NCI-H510A (cell line): ENCODE results near the gene HAT1.
A peak's percentile ranks its signal among the peaks of the same experiment; 100 is the strongest.
"Not testable (repeated sequence)": the region's sequence is repeated elsewhere in the genome, so short reads cannot be mapped to it uniquely, and the experiment has no call there.

Experiments
- DNase-seq: peaks from one replicate; lab custom pipeline; 2025; lab: John Stamatoyannopoulos, UW

The HAT1 gene

GRCh38 chr2:171922230-171923022 lies at the start of gene HAT1:
Gene HAT1 (plus strand): TSS chr2:171922461. CDS start chr2:171922501, 40 bp downstream.
- DNase-seq = peak; percentile 99

- no peak for DNase-seq
Measured at GRCh38 chr2:171874517-171874916, 47.7 kb upstream of the HAT1 start.

DNA sequence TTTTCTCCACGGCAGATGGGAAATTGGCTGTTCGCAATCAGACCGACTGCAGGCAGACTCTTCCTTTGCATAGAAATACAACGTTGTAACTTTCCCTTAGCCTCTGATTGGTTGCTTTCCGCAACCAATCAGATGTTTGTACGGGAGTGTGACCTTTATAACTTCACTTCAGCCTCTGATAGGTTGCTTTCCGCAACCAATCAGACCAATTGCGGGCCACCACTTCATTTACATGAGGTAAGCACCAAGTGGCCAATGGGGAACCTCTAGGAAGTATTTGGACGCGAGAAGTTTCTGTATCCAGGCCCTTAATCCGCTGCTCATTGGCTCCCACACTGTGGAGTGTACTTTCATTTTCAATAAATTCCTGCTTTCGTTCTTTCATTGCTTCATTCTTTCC lies 47.3 kb upstream of the HAT1 start:
- DNase-seq = no peak

DNA sequence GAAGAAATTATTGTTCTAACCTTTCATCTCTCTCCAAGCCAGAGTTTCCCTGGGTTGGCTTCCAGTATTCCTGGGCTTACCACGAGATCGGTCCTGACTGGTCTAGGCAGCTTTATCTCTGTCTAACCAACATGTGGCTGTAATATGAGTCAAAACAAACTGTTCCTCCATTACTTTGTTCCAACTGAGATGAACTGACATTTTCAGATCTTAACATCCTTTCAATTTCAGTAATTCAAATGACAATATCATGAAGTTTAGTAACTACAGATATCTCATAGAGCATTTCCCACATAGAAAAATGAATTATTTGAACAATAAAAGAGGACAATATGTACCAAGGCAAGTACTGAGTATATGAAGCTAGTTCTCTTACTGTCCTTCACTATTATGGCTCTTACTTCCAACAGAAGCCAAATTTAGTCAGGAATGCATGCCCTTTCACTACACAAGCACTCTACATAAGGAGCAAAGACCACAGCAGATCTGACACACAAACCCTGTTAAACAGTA lies 43.7 kb upstream of the HAT1 start:
- peak; percentile 19 for DNase-seq

DNA sequence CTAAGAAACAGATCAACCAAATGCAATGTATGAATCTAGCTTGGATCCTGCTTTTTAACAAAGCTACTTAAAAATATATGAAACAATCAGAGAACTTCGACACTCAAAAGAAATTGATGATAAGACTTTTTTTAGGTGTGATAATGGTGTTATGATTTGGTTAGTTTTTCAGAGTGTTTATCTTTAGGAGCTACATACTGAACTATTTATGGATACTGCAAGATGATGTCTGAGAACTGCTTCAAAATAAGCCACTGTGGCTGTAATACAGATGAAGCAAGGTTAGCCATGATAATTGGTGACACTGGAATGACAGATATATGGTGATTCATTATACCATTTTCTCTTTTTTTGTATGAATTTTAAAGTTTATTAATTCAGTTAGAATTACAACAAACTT lies 42.4 kb upstream of the HAT1 start:
- no peak for DNase-seq

GRCh38 chr2:171880774-171881173 lies 41.5 kb upstream of the HAT1 start:
- no peak for DNase-seq

DNA sequence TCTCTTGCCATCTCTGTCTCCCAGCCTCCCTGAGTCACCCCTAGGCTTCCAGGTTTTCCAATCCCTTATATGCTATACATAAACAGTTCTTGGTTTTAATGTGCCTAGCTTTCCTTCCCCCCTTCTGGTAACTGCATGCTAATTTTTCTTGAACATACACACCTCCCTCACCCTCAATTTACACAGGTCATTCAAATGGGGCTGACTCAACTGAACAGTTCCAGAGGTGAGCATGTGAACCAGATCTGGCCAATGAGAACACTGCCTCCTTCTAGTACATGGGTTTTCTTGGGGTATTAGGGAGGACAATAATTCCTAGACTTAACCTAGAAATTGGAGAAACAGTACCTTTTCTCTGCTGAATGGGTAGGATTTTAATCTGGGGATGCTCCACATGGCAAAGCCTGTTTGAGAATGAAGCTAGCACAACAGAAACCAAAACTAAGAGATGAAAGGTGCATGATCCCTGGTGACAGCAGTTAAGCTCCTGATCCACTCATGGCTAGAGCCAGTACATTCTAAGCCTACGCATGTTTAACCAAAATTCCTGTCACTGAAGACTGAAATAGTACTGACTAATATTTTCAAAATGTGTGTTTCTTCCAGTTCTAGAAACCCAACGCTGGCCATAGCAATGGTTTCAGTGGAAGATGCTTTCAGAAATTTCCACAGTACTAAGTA lies 40.0 kb upstream of the HAT1 start:
- no peak for DNase-seq

DNA sequence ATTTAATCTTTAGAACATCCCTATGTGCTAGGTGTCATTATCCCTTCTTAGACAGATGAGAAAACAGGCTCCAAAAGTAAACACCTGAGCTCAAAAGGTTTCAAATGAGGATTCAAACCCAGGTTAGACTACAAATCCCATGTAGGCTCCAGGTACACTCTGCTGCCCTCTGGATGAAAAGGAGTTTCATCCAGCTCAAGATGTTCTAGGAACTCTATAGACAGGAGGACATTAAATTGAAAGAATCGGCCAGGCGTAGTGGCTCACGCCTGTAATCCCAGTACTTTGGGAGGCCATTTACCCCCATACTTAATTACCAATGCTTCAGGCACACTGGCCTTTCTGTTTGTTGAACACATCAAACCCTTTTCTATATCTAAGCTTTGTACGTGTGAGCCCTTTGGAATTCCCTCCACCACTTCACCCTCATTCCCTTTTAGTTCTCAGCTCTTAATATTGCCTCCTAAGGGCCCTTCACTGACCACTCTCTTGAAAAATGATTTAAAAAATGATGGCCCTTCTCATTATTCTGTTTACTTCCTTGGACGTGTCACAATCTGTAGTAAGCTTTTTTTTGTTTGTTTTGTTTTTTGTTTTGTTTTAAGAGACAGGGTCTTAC lies 38.9 kb upstream of the HAT1 start:
- no peak for DNase-seq

DNA sequence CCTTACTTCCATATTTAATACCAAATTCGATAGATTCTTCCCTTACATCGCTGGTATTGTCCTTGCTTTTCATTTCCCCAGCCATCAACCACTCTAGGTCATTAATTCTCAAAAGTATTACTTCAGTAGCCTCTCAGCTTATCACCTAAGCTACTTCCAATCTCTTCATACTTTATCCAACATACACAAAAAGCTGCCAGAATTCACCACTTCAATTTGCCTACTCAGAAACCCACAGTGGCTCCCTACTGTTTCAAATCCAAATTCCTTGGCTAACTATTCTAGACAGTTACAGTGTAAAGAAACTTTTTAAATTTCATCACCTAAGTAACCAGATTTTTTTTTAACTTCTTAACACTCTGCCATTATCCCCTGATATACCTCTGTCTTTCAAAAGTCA lies 32.9 kb upstream of the HAT1 start:
- DNase-seq = no peak

GRCh38 chr2:171889808-171890207 lies 32.5 kb upstream of the HAT1 start:
- no peak for DNase-seq

- no peak for DNase-seq
Measured at GRCh38 chr2:171893196-171893823, 29.0 kb upstream of the HAT1 start.

DNA sequence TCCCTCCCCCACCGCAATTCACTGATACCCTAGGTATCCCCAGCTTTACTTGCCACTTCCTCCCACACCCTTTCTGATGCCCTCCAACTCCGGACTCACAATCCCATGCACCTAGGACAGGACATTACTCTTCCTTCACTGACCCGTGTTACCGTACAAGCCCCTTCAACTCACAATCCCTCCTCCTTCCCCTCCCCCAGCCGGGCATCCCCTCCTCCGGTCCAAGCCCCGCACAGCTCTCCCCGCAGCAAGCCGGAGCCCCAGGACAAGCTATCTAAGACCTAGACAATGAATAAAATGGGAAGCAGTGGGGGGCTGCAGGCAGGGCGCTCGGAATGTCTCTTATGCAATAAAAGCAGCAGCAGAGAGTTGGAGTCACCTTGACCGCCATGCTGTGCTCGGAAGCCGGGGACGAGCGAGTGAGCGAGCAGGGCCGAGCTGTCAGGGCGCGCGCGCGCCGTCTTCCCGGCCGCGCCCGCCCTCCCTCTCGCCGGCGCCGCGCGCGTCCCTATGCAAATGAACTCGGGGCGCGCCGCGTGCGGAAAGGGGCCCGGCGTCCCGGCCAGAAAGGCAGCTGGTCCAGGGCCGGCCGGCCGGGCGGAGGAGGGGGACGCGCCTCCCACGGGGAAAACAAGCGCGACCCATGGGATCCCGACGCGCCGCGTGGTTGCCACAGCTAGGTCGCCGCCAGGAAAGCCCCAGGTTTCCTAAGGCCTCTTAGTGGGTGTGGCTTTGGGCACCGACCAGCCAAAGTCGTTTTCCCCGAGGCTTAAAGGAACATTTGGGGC lies 28.2 kb upstream of the HAT1 start, which contains the start of gene SLC25A12:
SLC25A12 (minus strand) TSS at position 421 of the 788 bp plus-strand sequence; CDS start at position 391, 30 bp downstream.
- DNase-seq = peak; percentile 96

DNA sequence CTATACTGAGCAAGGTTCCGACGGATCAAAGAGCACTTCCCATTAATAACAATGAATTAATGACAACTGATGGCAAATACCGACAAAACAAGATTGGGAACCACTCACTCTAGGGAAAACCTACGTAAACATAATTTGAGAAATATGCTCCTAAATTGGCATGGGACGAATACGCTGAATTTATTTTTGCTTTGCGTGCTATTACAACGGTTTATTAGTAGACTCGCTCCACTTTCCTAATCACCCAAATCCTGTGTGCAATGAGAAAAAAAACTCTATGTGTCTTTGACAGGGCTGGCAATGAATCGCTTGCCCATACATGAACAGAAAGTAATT lies 27.7 kb upstream of the HAT1 start:
- DNase-seq = no peak

- DNase-seq = no peak
Measured at GRCh38 chr2:171895786-171896185, 26.5 kb upstream of the HAT1 start.

DNA sequence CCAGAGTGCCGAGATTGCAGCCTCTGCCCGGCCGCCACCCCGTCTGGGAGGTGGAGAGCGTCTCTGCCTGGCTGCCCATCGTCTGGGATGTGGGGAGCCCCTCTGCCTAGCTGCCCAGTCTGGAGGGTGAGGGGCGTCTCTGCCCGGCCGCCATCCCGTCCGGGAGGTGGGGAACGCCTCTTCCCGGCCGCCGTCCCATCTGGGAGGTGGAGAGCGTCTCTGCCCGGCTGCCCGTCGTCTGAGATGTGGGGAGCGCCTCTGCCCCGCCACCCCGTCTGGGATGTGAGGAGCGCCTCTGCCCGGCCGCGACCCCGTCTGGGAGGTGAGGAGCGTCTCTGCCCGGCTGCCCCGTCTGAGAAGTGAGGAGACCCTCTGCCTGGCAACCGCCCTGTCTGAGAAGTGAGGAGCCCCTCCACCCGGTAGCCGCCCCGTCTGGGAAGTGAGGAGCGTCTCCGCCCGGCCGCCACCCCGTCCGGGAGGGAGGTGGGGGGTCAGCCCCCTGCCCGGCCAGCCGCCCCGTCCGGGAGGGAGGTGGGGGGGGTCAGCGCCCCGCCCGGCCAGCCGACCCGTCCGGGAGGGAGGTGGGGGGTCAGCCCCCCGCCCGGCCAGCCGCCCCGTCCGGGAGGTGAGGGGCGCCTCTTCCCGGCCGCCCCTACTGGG lies 22.5 kb upstream of the HAT1 start:
- DNase-seq = not testable (repeated sequence)

DNA sequence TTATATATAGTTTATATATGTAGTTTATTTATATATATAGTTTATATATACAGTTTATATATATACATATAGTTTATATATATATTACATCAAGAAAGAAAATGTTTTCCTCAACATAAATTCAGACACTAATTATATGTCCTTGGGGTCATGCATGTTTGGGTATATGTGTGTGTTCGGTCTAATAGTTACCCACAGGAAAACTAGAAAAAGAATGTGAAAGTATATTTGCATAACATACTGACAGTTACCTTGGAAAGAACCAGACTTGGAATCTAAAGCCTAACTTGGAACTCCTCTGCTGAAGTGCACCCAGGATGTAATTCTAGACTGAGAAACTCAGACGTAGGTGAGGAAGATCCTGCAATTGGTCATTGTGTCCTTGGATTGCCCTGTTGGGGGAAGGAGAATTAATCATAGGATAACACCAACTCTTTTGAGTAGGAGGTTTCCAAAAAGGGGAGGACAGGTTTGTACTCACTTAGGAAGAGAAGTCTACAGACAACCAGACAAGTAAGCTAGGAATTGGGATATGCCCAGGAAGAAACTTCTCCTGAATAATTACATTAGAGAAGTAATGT lies 19.3 kb upstream of the HAT1 start:
- no peak for DNase-seq

GRCh38 chr2:171908235-171908634 lies 14.0 kb upstream of the HAT1 start:
- DNase-seq = no peak

DNA sequence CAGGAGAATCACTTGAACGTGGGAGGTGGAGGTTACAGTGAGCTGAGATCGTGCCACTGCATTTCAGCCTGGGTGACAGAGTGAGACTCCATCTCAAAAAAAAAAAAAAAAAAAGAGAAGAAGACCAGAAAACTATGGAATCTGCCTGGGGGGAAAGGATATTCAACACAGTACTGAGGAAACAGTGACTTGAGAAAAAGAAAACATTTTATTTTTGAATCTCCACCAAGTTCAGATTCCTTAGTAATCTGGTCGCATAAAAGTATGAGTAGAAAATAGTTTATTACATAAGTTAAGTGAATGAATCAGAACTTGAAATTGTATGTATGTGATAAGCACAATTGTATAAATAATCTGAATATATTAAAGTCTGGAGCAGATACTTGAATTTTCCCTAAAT lies 13.0 kb upstream of the HAT1 start:
- DNase-seq = no peak

- DNase-seq = no peak
Measured at GRCh38 chr2:171910494-171910893, 11.8 kb upstream of the HAT1 start.

DNA sequence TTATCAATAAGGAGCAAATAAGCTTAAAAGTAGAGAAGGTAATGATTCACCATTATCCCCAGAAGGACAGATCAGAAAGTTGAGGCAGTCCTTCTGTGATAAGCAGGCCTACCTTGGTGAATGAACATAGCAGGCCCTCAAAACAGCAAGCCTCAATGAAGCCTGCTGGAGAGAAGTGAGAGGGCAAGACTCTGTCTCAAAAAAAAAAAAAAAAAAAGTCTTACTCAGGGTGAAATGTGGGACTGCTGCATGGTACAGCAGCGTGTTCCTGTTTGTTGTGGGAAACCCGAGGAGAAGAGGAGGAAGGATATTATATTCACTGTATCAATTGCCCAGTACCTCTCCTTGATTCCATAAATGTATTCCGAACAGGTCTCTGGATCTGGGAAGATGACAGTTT lies 8.7 kb upstream of the HAT1 start:
- no peak for DNase-seq

DNA sequence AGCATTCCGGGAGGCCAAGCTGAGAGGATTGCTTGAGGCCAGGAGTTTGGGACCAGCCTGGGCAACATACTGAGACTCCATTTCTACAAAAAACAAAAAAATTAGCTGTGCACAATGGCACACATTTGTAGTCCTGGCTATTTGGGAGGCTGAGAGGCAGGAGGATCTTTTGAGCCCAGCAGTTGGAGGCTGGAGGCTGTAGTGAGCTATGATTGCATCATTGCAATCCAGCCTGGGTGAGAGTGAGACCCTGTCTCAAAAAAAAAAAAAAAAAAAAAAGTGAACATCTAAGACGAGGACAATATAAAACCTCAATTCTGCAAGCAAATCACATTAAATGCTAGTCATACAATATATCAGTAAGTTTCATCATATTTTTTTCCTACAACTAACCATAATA lies 2.8 kb upstream of the HAT1 start:
- no peak for DNase-seq
